Transverse colon (tissue), 4 donors: ENCODE measurements around the gene RAB5IF. TPM values are rescaled to one million over a fixed set of nuclear protein-coding genes. Genes with fewer than 3 reads are reported as not detected.

ENCODE experiments used
- DNase-seq: peaks from one replicate; pipeline ENCODE4 v3.0.0-alpha.2; 2019
- H3K27ac ChIP-seq, 4 donors: fragments of 200-600 bp; sonication (generic); 2 replicates each; pipeline ENCODE4 v1.5.1; 2016 to 2018; ENCODE audit warnings: inconsistent platforms in 4 of 4
- H3K27me3 ChIP-seq: fragments of 200-600 bp; sonication (generic); 2 replicates; pipeline ENCODE4 v1.5.1; 2017; ENCODE audit warnings: inconsistent platforms
- H3K36me3 ChIP-seq, 4 donors: fragments of 200-600 bp; sonication (generic); 2 replicates each; pipeline ENCODE4 v1.5.1; 2017 to 2019; ENCODE audit warnings: inconsistent platforms in 4 of 4
- H3K4me1 ChIP-seq, 4 donors: fragments of 200-600 bp; sonication (generic); 2 replicates each; pipeline ENCODE4 v1.5.1; 2017 to 2020; ENCODE audit warnings: inconsistent platforms in 4 of 4
- H3K4me3 ChIP-seq, 4 donors: fragments of 200-600 bp; sonication (generic); 1 replicate in 1 of 4; 2 replicates in 3 of 4; pipeline versions ENCODE4 v1.5.1 to v1.6.1; 2017 to 2019; ENCODE audit warnings: inconsistent platforms in 4 of 4
- H3K9me3 ChIP-seq, 2 donors: fragments of 200-600 bp; sonication (generic); 2 replicates each; pipeline ENCODE4 v1.5.1; 2017 to 2019; ENCODE audit warnings: inconsistent platforms in 2 of 2
- EP300 ChIP-seq: sonication (generic); formaldehyde crosslinking; IDR thresholded peaks from one replicate; pipeline ENCODE4 v1.6.1; 2017; ENCODE audit warnings: antibody characterized with exemption, low read depth
- POLR2A ChIP-seq: fragments of 450-650 bp; IDR thresholded peaks from one replicate; pipeline ENCODE4 v1.6.1; 2016; ENCODE audit warnings: antibody characterized with exemption, mild to moderate bottlenecking, moderate library complexity
- POLR2AphosphoS5 ChIP-seq, 3 donors: sonication (generic); formaldehyde crosslinking; IDR thresholded peaks; one replicate each; pipeline ENCODE4 v1.6.1; 2016; ENCODE audit warnings: antibody characterized with exemption in 3 of 3
- WGBS, 2 donors: methylation state at CpG; one replicate each; pipeline ENCODE4 v1.1.5; 2018; ENCODE audit warnings: low coverage in 1 of 2; 5-methylcytosine and 5-hydroxymethylcytosine counted together
- in situ Hi-C, 4 donors: fragments of 200-750 bp; cut with MboI; loops; one replicate each; pipeline versions ENCODE4 v1.15.0 to v1.15.1; 2017; ENCODE audit warnings: low sequenced_read_pairs in 3 of 4, low pct_ligation_motif_present in 1 of 4, low pct_unique_long_range_greater_than_20kb in 1 of 4
- intact Hi-C: fragments of 100-400 bp; cut with DNase I; formaldehyde crosslinking; loops from one replicate; pipeline ENCODE4 v1.15.1; 2023; ENCODE audit warnings: low total_unique reads
- total RNA-seq, 4 donors: library from RNA; depleted of rRNA; stranded (reverse); fragments of >200 nt; gene quantifications; one replicate each; pipeline ENCODE4 v1.1.0, GENCODE V29; 2016
- TF ChIP-seq, protein P1 (sequence below), 5 experiments: fragments of 200-600 bp in 3 of 5; fragments of 450-650 bp in 2 of 5; sonication (generic) in 3 of 5; IDR thresholded peaks; 1 replicate in 2 of 5; 2 replicates in 3 of 5; pipeline ENCODE4 v1.5.1; 2016 to 2017; ENCODE audit warnings: antibody characterized with exemption in 5 of 5, inconsistent platforms in 3 of 5, mild to moderate bottlenecking in 2 of 5, moderate library complexity in 1 of 5

Gene RAB5IF
- total RNA-seq, 4 donors from 2014 or later = 42.2 to 136 (median 102) TPM

DNA sequence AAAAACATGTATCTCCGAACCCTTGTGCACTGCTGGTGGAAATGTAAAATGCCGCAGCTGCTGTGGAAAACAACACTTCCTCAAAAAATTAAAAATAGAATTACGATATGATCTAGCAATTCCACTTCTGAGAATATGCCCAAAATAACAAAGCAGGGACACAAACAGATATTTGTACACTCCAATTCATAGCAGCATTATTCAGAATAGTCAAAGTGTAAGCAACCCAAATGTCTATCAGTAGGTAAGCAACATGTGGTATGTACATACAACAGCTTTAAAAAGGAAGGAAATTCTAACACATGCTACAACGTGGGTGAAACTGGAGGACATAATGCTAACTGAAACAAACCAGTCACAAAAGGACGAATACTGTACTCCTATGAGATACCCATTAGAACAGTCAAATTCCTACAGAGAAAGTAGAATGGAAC lies 5.7 kb upstream of the RAB5IF start:
- intact Hi-C loops = loop anchor here (5.0 to 10.0 kb wide), 3 partner anchors 33 to 403 kb away; no protein-coding TSS in a partner anchor

DNA sequence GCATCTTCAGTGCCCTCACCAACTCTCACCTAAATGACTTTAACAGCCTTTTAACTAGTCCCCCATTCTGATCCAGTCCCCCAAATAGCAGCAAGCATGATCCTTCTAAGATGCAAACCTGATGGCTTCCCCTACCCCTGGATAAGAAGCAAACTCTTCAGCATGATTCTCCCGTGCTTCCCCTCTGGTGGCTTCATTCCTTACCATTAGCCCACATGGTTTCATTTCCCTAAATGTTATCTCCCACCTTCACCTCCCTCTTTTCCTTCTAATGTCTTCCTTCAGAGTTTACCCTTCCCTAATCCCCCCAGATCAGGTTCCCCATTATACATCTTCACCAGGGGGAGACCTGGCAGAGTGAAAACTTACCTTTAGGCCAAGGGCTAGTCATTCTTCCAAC lies 4.0 kb upstream of the RAB5IF start:
- H3K36me3 ChIP-seq = no peaks in the 10 kb centered on the region
- H3K9me3 ChIP-seq = no peaks in the 10 kb centered on the region
- in situ Hi-C loops (loop anchor here in 3 of 4 donors (10.0 to 25.0 kb wide), 2 partner anchors 47 to 286 kb away; partner anchors contain the start of gene TLDC2 (in 1 of the 3)), intact Hi-C loops (loop anchor here (5.0 to 10.0 kb wide), 2 partner anchors 34 to 153 kb away; no protein-coding TSS in a partner anchor)
- no peak overlapping the region for H3K27ac ChIP-seq
- H3K4me3 ChIP-seq = no peak overlapping the region
- no peak for TF ChIP-seq POLR2A
- peaks cover 0 to 9% (median 6%) of the 10 kb centered on the region in 4 donors for H3K4me1 ChIP-seq
- WGBS, 2 donors = 29 to 62% methylated on average over 1 of the region's 1 CpG
- no peak for DNase-seq
- H3K27me3 ChIP-seq = no peaks in the 10 kb centered on the region

More for the DNA sequence above, 5.7 kb upstream of the RAB5IF start:
- TF ChIP-seq EP300 (no peak), POLR2AphosphoS5 (IDR thresholded peaks at IDR 0.05) (no peak), POLR2A (no peak)
- TF ChIP-seq, protein P1, sequence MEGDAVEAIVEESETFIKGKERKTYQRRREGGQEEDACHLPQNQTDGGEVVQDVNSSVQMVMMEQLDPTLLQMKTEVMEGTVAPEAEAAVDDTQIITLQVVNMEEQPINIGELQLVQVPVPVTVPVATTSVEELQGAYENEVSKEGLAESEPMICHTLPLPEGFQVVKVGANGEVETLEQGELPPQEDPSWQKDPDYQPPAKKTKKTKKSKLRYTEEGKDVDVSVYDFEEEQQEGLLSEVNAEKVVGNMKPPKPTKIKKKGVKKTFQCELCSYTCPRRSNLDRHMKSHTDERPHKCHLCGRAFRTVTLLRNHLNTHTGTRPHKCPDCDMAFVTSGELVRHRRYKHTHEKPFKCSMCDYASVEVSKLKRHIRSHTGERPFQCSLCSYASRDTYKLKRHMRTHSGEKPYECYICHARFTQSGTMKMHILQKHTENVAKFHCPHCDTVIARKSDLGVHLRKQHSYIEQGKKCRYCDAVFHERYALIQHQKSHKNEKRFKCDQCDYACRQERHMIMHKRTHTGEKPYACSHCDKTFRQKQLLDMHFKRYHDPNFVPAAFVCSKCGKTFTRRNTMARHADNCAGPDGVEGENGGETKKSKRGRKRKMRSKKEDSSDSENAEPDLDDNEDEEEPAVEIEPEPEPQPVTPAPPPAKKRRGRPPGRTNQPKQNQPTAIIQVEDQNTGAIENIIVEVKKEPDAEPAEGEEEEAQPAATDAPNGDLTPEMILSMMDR (IDR thresholded peaks at IDR 0.05) = no peak
- WGBS, 2 donors = 42 to 64% methylated on average over 3 to 5 of the region's 5 CpGs
- no peak for DNase-seq
- Histone ChIP-seq H3K27me3 (no peaks in the 10 kb centered on the region), H3K27ac (no peak overlapping the region), H3K4me1 (peaks cover 0 to 2% (median under 1%) of the 10 kb centered on the region in 4 donors), H3K9me3 (no peaks in the 10 kb centered on the region), H3K4me3 (no peak overlapping the region), H3K36me3 (no peaks in the 10 kb centered on the region)
- in situ Hi-C loops = loop anchor here in 3 of 4 donors (10.0 to 25.0 kb wide), 2 partner anchors 45 to 287 kb away; partner anchors contain the start of gene TLDC2 (in 1 of the 3)

DNA sequence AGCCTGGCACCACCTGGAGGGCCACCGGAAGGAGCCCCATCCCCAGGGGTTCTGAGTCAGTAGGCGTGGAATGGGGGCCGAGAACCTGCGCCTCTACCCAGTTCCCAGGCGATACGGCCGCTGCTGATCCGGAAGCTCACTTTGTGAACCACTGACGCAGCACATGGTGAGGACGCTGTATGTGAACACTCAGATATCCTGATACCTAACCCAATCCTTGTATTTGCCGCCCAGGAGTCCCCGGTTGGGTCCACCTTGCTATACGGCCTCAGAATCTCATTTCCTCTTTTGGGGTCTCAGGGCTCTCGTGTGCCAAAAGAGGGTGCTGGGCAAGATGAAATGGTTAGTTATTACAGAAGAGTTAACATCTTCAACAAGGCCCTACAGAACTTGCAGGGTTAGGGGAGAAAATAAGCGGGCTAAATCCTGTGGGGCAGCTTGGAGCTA lies 604 bp upstream of the RAB5IF start:
- TF ChIP-seq POLR2A = no peak
- TF ChIP-seq, protein P1 (IDR thresholded peaks at IDR 0.05) = no peak
- TF ChIP-seq POLR2AphosphoS5 (IDR thresholded peaks at IDR 0.05) = no peak
- TF ChIP-seq EP300 = no peak
- Histone ChIP-seq H3K4me3 (peak overlapping the region in 3 of 4 donors; percentile 84 to 97 (median 95)), H3K27me3 (no peaks in the 10 kb centered on the region), H3K4me1 (peaks cover 8 to 26% (median 20%) of the 10 kb centered on the region in 4 donors), H3K9me3 (no peaks in the 10 kb centered on the region), H3K36me3 (peaks cover 0 to 12% (median 4%) of the 10 kb centered on the region in 4 donors), H3K27ac (peak overlapping the region; percentile 90 to 98 (median 93))
- in situ Hi-C loops = loop anchor here in 3 of 4 donors (10.0 to 25.0 kb wide), 2 partner anchors 50 to 282 kb away; partner anchors contain the start of gene TLDC2 (in 1 of the 3)
- peak; percentile 66 for DNase-seq
- WGBS, 2 donors = 42 to 57% methylated on average over 6 to 15 of the region's 15 CpGs
- intact Hi-C loops = loop anchor here (5.0 to 10.0 kb wide), 2 partner anchors 38 to 150 kb away; no protein-coding TSS in a partner anchor

DNA sequence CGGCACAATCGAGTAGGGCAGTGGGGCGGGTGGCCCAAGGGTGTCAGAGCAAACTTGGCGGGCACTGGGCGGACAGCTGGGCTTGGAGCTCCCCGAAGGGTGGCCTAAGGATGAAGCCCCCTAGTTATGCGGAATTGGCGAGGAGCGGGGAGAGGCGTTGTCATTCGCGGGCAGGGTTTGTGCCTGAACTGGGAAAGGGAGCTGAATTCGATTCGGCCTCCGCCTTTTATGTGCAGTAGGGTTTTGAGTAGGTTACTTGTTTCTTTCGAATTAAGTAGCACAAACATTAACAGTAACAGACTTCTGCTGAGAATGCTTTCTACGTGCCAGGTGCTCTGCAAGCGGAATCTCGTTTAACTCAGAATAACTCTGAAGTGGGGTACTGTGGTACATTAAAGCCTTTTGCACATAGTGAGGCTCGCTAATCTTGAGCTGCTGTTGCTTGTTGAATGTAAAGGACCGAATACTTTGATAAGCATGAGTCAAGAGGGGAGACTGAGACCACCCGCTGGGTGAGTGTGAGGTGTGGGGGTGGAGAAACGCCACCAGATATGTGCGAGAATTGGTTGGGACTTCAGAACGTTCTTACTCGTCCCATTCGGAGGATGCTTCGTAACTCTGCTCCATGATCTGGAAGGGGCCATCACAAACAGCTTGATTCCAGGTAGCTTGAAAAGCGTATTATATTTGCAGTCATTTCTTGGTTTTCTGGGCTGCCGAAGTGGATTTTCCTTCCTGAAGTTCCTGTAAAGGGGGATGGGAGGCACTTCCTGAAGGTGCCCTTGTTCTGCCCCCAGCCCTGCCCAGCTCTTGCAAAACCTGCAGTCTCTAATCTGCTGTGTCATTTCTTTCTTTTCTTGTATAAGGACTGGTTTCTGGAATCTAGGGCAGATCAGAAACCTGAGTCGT lies 833 bp downstream of the RAB5IF start:
- Histone ChIP-seq H3K27me3 (no peaks in the 10 kb centered on the region), H3K36me3 (peaks cover 0 to 24% (median 10%) of the 10 kb centered on the region in 4 donors), H3K9me3 (no peaks in the 10 kb centered on the region), H3K27ac (peak overlapping the region; percentile 90 to 98 (median 93)), H3K4me1 (peaks cover 8 to 26% (median 20%) of the 10 kb centered on the region in 4 donors), H3K4me3 (peak overlapping the region; percentile 44 to 97 (median 90))
- 0 to 1% methylated on average over 15 to 30 of the region's 31 CpGs for WGBS, 2 donors
- intact Hi-C loops (loop anchor here (10.0 kb wide), 1 partner anchor 148 kb away; no protein-coding TSS in a partner anchor), in situ Hi-C loops (loop anchor here in 3 of 4 donors (10.0 to 25.0 kb wide), 2 partner anchors 52 to 281 kb away; partner anchors contain the start of gene TLDC2 (in 1 of the 3))
- DNase-seq = peak; percentile 44
- TF ChIP-seq POLR2A = no peak
- no peak for TF ChIP-seq EP300
- no peak for TF ChIP-seq POLR2AphosphoS5 (IDR thresholded peaks at IDR 0.05)
- TF ChIP-seq, protein P1 (IDR thresholded peaks at IDR 0.05) = no peak
